ENCODE measurements around the gene RCAN2. TPM values are rescaled to one million over a fixed set of nuclear protein-coding genes. Genes with fewer than 3 reads are reported as not detected.

The RCAN2 gene
- total and polyA plus RNA-seq, 9 of the 15 experiments (the other 6 are each of a cell fraction or from before 2014, with no cell fraction given) = 0.04 TPM; not detected in 8

GRCh38 chr6:46393940-46394337 is 97.3 kb downstream of the RCAN2 start:
- Histone ChIP-seq H3K4me1 (replicated peaks in 1 of 2; ENCODE audit: control insufficient read depth in 2 of 2, insufficient read depth in 2 of 2, low read length in 2 of 2) (no peaks in the 10 kb centered on the region), H3K79me2 (ENCODE audit: control insufficient read depth, insufficient read depth, low read length) (no peaks in the 10 kb centered on the region), H3K4me3 (no peak overlapping the region), H2AFZ (ENCODE audit: low read depth, low read length) (no peak overlapping the region), H3K9me1 (ENCODE audit: control insufficient read depth, insufficient read depth, low read length) (no peaks in the 10 kb centered on the region), H3K4me2 (ENCODE audit: insufficient read depth, low read length) (no peak overlapping the region), H4K20me1 (replicated peaks; ENCODE audit: control insufficient read depth, insufficient read depth, low read length) (no peaks in the 10 kb centered on the region), H3K9ac (ENCODE audit: insufficient read depth in 1 of 2, low read depth in 2 of 2, low read length in 2 of 2) (no peak overlapping the region), H3K9me3 (replicated peaks; ENCODE audit: control insufficient read depth, insufficient read depth, low read depth, low read length) (no peaks in the 10 kb centered on the region), H3K36me3 (ENCODE audit: control insufficient read depth, insufficient read depth, low read length) (no peaks in the 10 kb centered on the region), H3K27me3 (ENCODE audit: control insufficient read depth in 2 of 2, insufficient read depth in 2 of 2, low read length in 2 of 2) (no peaks in the 10 kb centered on the region), H3K27ac (ENCODE audit: extremely low read depth, low read depth, low read length) (no peak overlapping the region)
- no TSS peak for BruUV-seq (replicated peaks)
- no peak for DNase-seq (ENCODE audit: extremely low read depth in 1 of 4, low spot score in 3 of 4)
- ChIA-PET POLR2A (no interaction called here), CTCF (ENCODE audit: low intra/inter-chr PET ratio) (no interaction called here)
- WGBS (ENCODE audit: insufficient coverage, low coverage, missing lambda C conversion rate) = under 1% methylated on average over 5 of the region's 5 CpGs
- no peak for TF ChIP-seq IRF9 (tag; IDR thresholded peaks at IDR 0.05)
- no peak for TF ChIP-seq NCOA2 (IDR thresholded peaks at IDR 0.05; ENCODE audit: partially characterized antibody in 2 of 2)
- TF ChIP-seq NR4A1 (CRISPR knock-in tag; IDR thresholded peaks at IDR 0.05) = no peak
- no peak for TF ChIP-seq NR4A1 (tag; IDR thresholded peaks at IDR 0.05)
- no peak for TF ChIP-seq CCAR2 (IDR thresholded peaks at IDR 0.05; ENCODE audit: low read depth, low read length)
- TF ChIP-seq RAD21 (CRISPR knock-in tag; conservative IDR thresholded peaks at IDR 0.05 in 1 of 2, IDR thresholded peaks at IDR 0.05 in 1 of 2) = no peak
- no peak for TF ChIP-seq PML (IDR thresholded peaks at IDR 0.05; ENCODE audit: low read length)
- TF ChIP-seq HNRNPH1 (optimal IDR thresholded peaks at IDR 0.05; ENCODE audit: low read depth, low read length) = no peak
- TF ChIP-seq NFXL1 (CRISPR knock-in tag; IDR thresholded peaks at IDR 0.05) = no peak
- no peak for TF ChIP-seq TFAP4 (CRISPR knock-in tag; IDR thresholded peaks at IDR 0.05; ENCODE audit: borderline replicate concordance)
- TF ChIP-seq PHB (CRISPR knock-in tag; IDR thresholded peaks at IDR 0.05) = no peak
- TF ChIP-seq MITF (IDR thresholded peaks at IDR 0.05) = no peak
- no peak for TF ChIP-seq TEAD2 (tag; IDR thresholded peaks at IDR 0.05)
- no peak for TF ChIP-seq MBD1 (CRISPR knock-in tag; IDR thresholded peaks at IDR 0.05)
- no peak for TF ChIP-seq ZNF668 (CRISPR knock-in tag; IDR thresholded peaks at IDR 0.05)
- in situ Hi-C loops (cut with MboI) = no loop called here
- no peak for ATAC-seq
- intact Hi-C loops (cut with micrococcal nuclease) = no loop called here
- no peak for FAIRE-seq

Measured in K562 (cell line).